MM.1S (cell line): ENCODE data around the gene DNM1L.

Experiments used
- DNase-seq: peaks from one replicate; pipeline ENCODE4 v3.0.0-alpha.2; 2015
- H2AFZ ChIP-seq: fragments of 300-600 bp; sonication (generic); 2 replicates; pipeline ENCODE4 v1.6.0; 2016; ENCODE audit warnings: antibody characterized with exemption, low read length
- H3F3A ChIP-seq: fragments of 300-600 bp; sonication (generic); 2 replicates; pipeline ENCODE4 v1.6.1; 2016; ENCODE audit warnings: mild to moderate bottlenecking, antibody characterized with exemption, low read length, moderate library complexity, mixed read lengths; ENCODE audit not compliant: insufficient read depth
- H3K27ac ChIP-seq: fragments of 300-600 bp; sonication (generic); 2 replicates; pipeline ENCODE4 v1.5.1; 2016; ENCODE audit warnings: mild to moderate bottlenecking, low read length
- H3K27me3 ChIP-seq: fragments of 300-600 bp; sonication (generic); replicated peaks from 2 replicates; pipeline ENCODE4 v1.6.0; 2016; ENCODE audit warnings: low read length; ENCODE audit not compliant: insufficient read depth
- H3K36me3 ChIP-seq: fragments of 300-600 bp; sonication (generic); replicated peaks from 2 replicates; pipeline ENCODE4 v1.6.1; 2016; ENCODE audit warnings: mild to moderate bottlenecking, low read length, mixed read lengths; ENCODE audit not compliant: insufficient read depth
- H3K4me1 ChIP-seq: fragments of 300-600 bp; sonication (generic); 2 replicates; pipeline ENCODE4 v1.6.1; 2016; ENCODE audit warnings: low read length, mixed read lengths
- H3K4me2 ChIP-seq: fragments of 300-600 bp; sonication (generic); 2 replicates; pipeline ENCODE4 v1.6.0; 2016; ENCODE audit warnings: low read depth, low read length
- H3K4me3 ChIP-seq: fragments of 300-600 bp; sonication (generic); 2 replicates; pipeline ENCODE4 v1.5.1; 2016; ENCODE audit warnings: low read length, mixed read lengths
- H3K79me2 ChIP-seq: fragments of 300-600 bp; sonication (generic); 2 replicates; pipeline ENCODE4 v1.6.1; 2016; ENCODE audit warnings: mixed run types, low read length, mixed read lengths
- H3K9ac ChIP-seq: fragments of 300-600 bp; sonication (generic); 2 replicates; pipeline ENCODE4 v1.6.1; 2016; ENCODE audit warnings: low read length, mixed read lengths
- H3K9me2 ChIP-seq: fragments of 300-600 bp; sonication (generic); replicated peaks from 2 replicates; pipeline ENCODE4 v1.6.1; 2016; ENCODE audit warnings: mild to moderate bottlenecking, low read length, mixed read lengths; ENCODE audit not compliant: insufficient read depth
- H3K9me3 ChIP-seq: fragments of 300-600 bp; sonication (generic); replicated peaks from 2 replicates; pipeline ENCODE4 v1.6.1; 2016; ENCODE audit warnings: mild to moderate bottlenecking, low read length, mixed read lengths; ENCODE audit not compliant: insufficient read depth
- H4K20me1 ChIP-seq: fragments of 300-600 bp; sonication (generic); 2 replicates; pipeline ENCODE4 v1.6.1; 2016; ENCODE audit warnings: mild to moderate bottlenecking, low read length, moderate library complexity, mixed read lengths; ENCODE audit not compliant: insufficient read depth
- CTCF ChIP-seq: fragments of 300-600 bp; sonication (generic); IDR thresholded peaks from 2 replicates; pipeline ENCODE4 v1.5.1; 2016; ENCODE audit warnings: antibody characterized with exemption, low read length, mixed read lengths
- EZH2 ChIP-seq: fragments of 300-600 bp; sonication (generic); optimal IDR thresholded peaks from 2 replicates; pipeline ENCODE3; 2017; ENCODE audit warnings: low read depth, mild to moderate bottlenecking, antibody characterized with exemption, low read length, mixed read lengths
- EZH2phosphoT487 ChIP-seq: fragments of 300-600 bp; sonication (generic); IDR thresholded peaks from 2 replicates; pipeline ENCODE4 v1.6.1; 2018; ENCODE audit warnings: antibody characterized with exemption, low read length

The DNM1L gene

GRCh38 chr12:32776258-32776657, 97.2 kb downstream of the DNM1L start:
- Histone ChIP-seq H4K20me1 (no peaks in the 10 kb centered on the region), H3K9me2 (no peaks in the 10 kb centered on the region), H3K27ac (no peak overlapping the region), H3K9me3 (no peaks in the 10 kb centered on the region), H3K4me2 (no peak overlapping the region), H2AFZ (no peak overlapping the region), H3K79me2 (no peaks in the 10 kb centered on the region), H3K27me3 (no peaks in the 10 kb centered on the region), H3F3A (no peaks in the 10 kb centered on the region), H3K4me1 (no peaks in the 10 kb centered on the region), H3K36me3 (no peaks in the 10 kb centered on the region), H3K4me3 (no peak overlapping the region), H3K9ac (no peak overlapping the region)
- DNase-seq, result no peak
- TF ChIP-seq EZH2phosphoT487 (no peak), CTCF (no peak), EZH2 (no peak)

GRCh38 chr12:32777159-32777558, 98.1 kb downstream of the DNM1L start:
- DNase-seq, result no peak
- H4K20me1 ChIP-seq, result no peaks in the 10 kb centered on the region
- no peak overlapping the region for H3K27ac ChIP-seq
- H3K79me2 ChIP-seq, result no peaks in the 10 kb centered on the region
- no peak overlapping the region for H3K4me2 ChIP-seq
- no peaks in the 10 kb centered on the region for H3K4me1 ChIP-seq
- no peaks in the 10 kb centered on the region for H3K36me3 ChIP-seq
- no peaks in the 10 kb centered on the region for H3K9me2 ChIP-seq
- TF ChIP-seq EZH2 (no peak), EZH2phosphoT487 (no peak), CTCF (no peak)
- H3K4me3 ChIP-seq, result no peak overlapping the region
- no peak overlapping the region for H2AFZ ChIP-seq
- H3F3A ChIP-seq, result no peaks in the 10 kb centered on the region
- no peaks in the 10 kb centered on the region for H3K9me3 ChIP-seq
- H3K9ac ChIP-seq, result no peak overlapping the region
- no peaks in the 10 kb centered on the region for H3K27me3 ChIP-seq

- no peak for DNase-seq
- Histone ChIP-seq H3K4me3 (no peak overlapping the region), H3K4me2 (no peak overlapping the region), H3K27ac (no peak overlapping the region), H2AFZ (no peak overlapping the region), H3K9me2 (no peaks in the 10 kb centered on the region), H3K9me3 (no peaks in the 10 kb centered on the region), H3K36me3 (no peaks in the 10 kb centered on the region), H3F3A (no peaks in the 10 kb centered on the region), H3K79me2 (no peaks in the 10 kb centered on the region), H3K9ac (no peak overlapping the region), H3K27me3 (no peaks in the 10 kb centered on the region), H4K20me1 (no peaks in the 10 kb centered on the region), H3K4me1 (no peaks in the 10 kb centered on the region)
- TF ChIP-seq CTCF, result no peak
- no peak for TF ChIP-seq EZH2
- no peak for TF ChIP-seq EZH2phosphoT487
Measured at GRCh38 chr12:32777691-32778175, 98.6 kb downstream of the DNM1L start.
